HG03025 (cell line): Measurements from ENCODE around the gene RPS6KA2.

Experiments used
- ATAC-seq: cut with Tn5 transposase; IDR thresholded peaks from one replicate; pipeline ENCODE4 v1.9.1; 2021; ENCODE audit warnings: mild to moderate bottlenecking, moderate library complexity; ENCODE audit not compliant: unreplicated experiment, low FRiP score

The RPS6KA2 gene

GRCh38 chr6:166460473-166461437 lies 166.3 kb downstream of the RPS6KA2 start:
- ATAC-seq, result no peak

- no peak for ATAC-seq
Measured at GRCh38 chr6:166459906-166460305, 167.1 kb downstream of the RPS6KA2 start.

- no peak for ATAC-seq
Measured at GRCh38 chr6:166459272-166459671, 167.8 kb downstream of the RPS6KA2 start.

DNA sequence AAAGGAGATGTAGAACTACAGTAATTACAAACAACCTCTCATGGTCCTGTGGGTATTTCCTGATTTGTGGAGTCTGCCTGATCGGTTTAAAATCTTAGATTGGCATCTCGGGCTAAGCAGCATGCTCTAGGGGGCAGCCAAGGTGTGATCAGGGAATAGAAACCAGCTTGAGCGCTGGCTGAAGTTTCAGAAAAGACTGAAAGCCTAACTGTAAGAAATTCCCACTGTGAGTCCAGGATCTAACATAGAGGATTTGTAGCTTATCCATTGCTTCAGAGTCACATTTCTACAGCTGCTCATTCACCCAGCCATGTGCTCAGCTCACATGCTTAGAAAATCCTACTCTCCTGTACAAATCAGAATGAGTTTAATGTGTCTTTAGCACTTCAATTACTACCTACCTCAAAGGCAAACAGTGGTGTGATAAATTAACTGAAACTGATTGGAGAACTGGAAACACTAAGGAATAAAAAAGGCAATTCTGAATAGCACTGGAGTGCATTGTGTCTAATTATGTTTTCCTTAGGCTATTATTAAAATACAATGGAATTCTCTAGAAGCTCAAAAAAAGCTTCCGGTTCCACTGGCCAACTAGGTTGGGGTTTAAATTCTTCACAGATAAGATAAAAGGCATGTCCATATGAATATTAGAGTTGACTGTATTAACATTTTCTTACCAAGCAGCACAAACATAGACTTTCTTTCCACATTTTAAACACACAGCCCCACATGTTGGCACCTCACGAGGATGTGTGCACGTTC lies 170.5 kb downstream of the RPS6KA2 start:
- no peak for ATAC-seq

GRCh38 chr6:166454692-166455515 lies 172.1 kb downstream of the RPS6KA2 start:
- no peak for ATAC-seq

GRCh38 chr6:166453651-166454050 lies 173.4 kb downstream of the RPS6KA2 start:
- ATAC-seq, result no peak

GRCh38 chr6:166450167-166450873 lies 176.7 kb downstream of the RPS6KA2 start:
- ATAC-seq, result no peak

GRCh38 chr6:166449641-166450040 lies 177.4 kb downstream of the RPS6KA2 start:
- no peak for ATAC-seq

DNA sequence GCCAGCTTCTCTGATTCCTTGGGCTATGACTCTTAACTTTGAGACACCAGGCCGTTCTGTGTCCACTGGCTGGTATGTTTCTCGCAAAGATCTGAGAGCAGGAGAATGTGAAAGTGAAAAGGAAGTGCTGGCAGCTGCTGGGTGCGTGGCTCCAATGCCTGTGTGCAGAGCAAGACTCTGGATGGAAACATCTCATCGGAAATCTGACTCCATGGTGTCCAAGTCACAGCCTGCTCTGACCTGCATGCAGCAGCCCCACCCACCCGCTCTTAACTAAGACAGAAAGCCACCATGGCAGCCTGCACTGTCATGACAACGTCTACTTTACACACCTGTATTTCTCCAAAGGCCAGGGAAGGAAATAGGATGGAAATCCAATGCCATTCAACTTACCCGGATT lies 178.0 kb downstream of the RPS6KA2 start:
- ATAC-seq, result no peak

DNA sequence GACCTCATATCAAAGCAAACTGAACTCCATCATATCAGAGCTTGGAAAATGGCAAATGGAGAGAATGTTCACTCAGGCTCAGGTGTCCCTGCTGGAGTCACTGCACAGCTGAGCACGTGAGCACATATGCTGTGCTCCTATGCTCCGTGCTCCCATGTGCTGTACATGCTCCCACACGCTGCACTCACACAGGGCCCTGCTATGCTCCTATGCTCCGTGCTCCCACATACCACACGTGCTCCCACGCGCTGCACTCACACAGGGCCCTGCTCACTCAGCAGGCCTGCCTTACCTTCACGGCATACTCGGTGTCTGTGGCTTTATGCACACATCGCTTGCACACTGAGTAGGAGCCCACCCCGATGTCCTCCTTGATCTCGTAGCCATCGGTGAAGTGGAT lies 178.6 kb downstream of the RPS6KA2 start:
- no peak for ATAC-seq

DNA sequence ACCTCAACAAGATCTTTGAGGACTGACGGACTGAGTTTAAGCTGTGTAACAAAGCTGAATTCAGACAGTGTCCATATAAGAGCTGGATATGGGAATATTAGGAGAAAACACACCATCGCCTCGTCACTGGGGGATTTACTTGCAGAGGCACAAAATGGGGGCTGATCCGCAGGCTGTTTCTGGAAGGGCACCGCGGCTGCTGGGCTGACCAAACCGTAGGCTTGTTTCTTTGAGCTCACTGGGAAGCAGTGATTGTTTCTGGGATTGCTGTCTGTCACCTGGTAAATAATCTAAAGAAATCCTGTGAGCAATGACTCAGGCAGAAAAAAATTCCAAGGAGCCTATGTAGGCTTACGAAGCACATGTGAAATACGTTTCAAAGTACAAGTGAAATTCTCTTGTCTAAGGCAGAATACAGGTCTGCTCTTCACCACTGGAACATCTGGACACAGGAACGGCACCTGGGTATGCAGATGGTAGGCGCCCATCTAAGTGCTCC lies 180.4 kb downstream of the RPS6KA2 start:
- no peak for ATAC-seq

- ATAC-seq, result no peak
Measured at GRCh38 chr6:166446146-166446545, 180.9 kb downstream of the RPS6KA2 start.

- no peak for ATAC-seq
Measured at GRCh38 chr6:166444446-166444845, 182.6 kb downstream of the RPS6KA2 start.

DNA sequence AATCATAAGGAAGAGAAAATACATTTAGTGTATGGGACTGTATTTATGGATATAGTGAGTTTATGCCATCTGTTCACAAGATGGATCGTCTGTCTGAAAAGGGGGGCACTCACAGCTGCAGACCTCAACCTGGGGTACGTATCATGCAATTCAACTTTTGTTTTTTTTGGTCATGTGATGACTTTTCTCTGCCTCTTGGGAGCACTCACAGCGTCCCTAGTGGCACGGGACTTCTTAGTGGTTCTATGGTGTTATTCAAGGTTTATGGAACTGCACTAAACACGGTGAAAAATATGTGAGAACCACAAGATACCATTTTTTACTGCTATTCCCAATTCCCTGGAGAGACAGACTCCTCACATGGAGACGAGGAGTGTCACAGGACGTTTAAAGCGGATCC lies 183.9 kb downstream of the RPS6KA2 start:
- ATAC-seq, result no peak

- ATAC-seq, result no peak
Measured at GRCh38 chr6:166442131-166442685, 184.8 kb downstream of the RPS6KA2 start.

DNA sequence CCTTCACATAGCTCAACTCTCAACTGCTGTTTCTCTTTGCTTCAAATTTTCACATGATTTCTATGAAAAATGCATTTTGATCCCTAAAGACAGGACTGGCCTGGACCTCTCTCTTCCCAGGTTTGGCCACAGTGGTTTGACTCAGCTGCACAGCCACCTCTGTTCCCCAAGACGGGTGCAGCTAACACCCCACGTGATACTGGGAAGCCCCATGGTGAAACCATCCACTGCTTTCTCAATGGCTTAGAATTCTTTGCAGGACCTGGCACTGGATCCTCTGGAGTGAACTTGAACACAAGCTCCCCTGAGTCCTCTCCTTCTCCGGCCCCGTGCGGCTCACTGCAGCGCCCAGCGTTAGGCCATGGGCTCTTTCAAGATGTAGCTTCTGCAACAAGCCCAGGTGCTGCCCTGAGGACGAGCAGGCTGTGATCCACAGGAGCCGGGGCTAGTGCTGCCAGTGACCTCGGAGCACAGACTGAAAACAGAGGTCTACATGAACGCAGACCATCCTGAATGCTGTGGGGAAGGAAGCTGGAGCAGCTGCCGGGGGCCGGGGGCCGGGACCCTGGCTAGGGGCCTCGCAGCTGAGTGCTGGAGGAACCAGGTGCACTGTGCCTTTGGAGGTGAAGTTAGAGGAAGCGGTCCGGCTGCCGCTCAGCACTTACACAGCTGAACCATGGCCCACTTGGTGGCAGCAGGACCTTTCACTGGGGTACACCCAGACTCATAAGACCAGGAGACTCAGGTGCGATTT lies 185.5 kb downstream of the RPS6KA2 start:
- no peak for ATAC-seq

DNA sequence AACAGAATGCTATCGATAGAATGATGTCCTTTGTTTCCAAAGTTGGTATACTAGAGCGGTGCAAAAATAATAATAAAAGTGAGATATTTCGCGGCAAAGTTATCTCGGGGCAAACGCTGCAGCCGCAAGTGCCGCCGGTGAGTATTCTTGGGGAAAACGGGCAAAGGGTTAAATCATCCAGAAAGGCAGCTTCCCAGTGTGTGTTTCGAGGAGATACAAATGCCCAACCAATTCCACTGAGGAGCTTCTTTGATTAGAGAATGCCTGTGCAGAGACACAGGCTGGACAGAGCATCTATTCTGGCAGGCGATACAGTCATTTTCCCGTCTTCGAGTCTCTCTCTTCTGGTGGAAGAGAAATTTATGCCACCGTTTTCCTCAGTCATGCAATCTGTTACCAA lies 186.3 kb downstream of the RPS6KA2 start:
- ATAC-seq, result no peak

DNA sequence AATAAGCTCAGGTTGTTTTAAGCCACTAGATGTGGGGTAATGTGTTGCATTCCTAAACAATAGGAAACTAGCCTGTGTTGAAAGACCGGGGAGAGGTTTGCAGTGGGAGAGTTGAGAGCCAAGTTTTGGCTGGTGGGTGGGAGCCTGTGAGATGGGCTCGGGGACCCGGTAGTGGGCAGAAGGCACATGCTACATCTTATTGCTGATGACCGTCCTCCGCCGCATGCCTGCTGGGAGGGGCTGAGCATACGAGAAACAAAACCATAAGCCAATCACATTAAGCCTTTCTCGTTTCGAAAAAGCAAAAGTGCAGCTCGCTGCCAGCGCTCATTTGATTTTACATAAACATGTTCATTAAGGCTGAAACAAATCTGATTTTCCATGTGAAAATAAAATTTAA lies 186.9 kb downstream of the RPS6KA2 start:
- ATAC-seq, result no peak
